Large intestine (tissue), 3 donors: ENCODE data around the gene TMEM212. TPM values are rescaled to one million over a fixed set of nuclear protein-coding genes. Genes with fewer than 3 reads are reported as not detected.
"Not testable (repeated sequence)": the region's sequence is repeated elsewhere in the genome, so short reads cannot be mapped to it uniquely, and the experiment has no call there.

Source experiments
- DNase-seq, 2 donors: peaks; one replicate each; pipeline versions ENCODE4 v3.0.0 to v3.0.0-alpha.2; 2013
- H3K27ac ChIP-seq: one replicate; pipeline ENCODE4 v1.5.1; 2013; ENCODE audit warnings: low read length
- H3K27me3 ChIP-seq: 2 replicates; pipeline ENCODE4 v1.6.1; 2013; ENCODE audit warnings: low read length; ENCODE audit not compliant: control insufficient read depth, insufficient read depth
- H3K36me3 ChIP-seq: 2 replicates; pipeline ENCODE4 v1.6.1; 2013; ENCODE audit warnings: low read length; ENCODE audit not compliant: control insufficient read depth, insufficient read depth
- H3K4me1 ChIP-seq: one replicate; pipeline ENCODE4 v1.6.1; 2013; ENCODE audit warnings: low read length; ENCODE audit not compliant: control insufficient read depth, insufficient read depth
- H3K4me3 ChIP-seq: one replicate; pipeline ENCODE4 v1.5.1; 2013; ENCODE audit warnings: low read length
- H3K9me3 ChIP-seq: one replicate; pipeline ENCODE4 v1.6.1; 2013; ENCODE audit warnings: mild to moderate bottlenecking, low read depth, low read length, moderate library complexity; ENCODE audit not compliant: control insufficient read depth
- WGBS: methylation state at CpG from one replicate; pipeline ENCODE4 v1.1.5; 2013; ENCODE audit warnings: low lambda C conversion rate; ENCODE audit not compliant: insufficient coverage; 5-methylcytosine and 5-hydroxymethylcytosine counted together
- polyA plus RNA-seq: library from polyadenylated mRNA; unstranded; fragments of 120-200 nt; gene quantifications from one replicate; pipeline ENCODE4 v1.2.1, GENCODE V29; 2013

The TMEM212 gene
- polyA plus RNA-seq, 1 donor, result not detected

- Histone ChIP-seq H3K4me1 (no peaks in the 10 kb centered on the region), H3K27me3 (no peaks in the 10 kb centered on the region), H3K36me3 (no peaks in the 10 kb centered on the region), H3K27ac (no peak overlapping the region), H3K9me3 (peaks cover 2% of the 10 kb centered on the region), H3K4me3 (no peak overlapping the region)
- 40% methylated on average over 1 of the region's 2 CpGs for WGBS
- no peak for DNase-seq
Observed at GRCh38 chr3:171890398-171890797, 47.2 kb downstream of the TMEM212 start.

- Histone ChIP-seq H3K36me3 (no peaks in the 10 kb centered on the region), H3K4me3 (no peak overlapping the region), H3K9me3 (peaks cover 2% of the 10 kb centered on the region), H3K27ac (no peak overlapping the region), H3K27me3 (no peaks in the 10 kb centered on the region), H3K4me1 (no peaks in the 10 kb centered on the region)
- no peak for DNase-seq
Observed at GRCh38 chr3:171892457-171892856, 49.3 kb downstream of the TMEM212 start.

GRCh38 chr3:171895291-171895690 lies 52.1 kb downstream of the TMEM212 start:
- Histone ChIP-seq H3K27ac (no peak overlapping the region), H3K36me3 (no peaks in the 10 kb centered on the region), H3K4me3 (no peak overlapping the region), H3K27me3 (no peaks in the 10 kb centered on the region), H3K9me3 (peaks cover 2% of the 10 kb centered on the region), H3K4me1 (peaks cover 4% of the 10 kb centered on the region)
- DNase-seq, result no peak

GRCh38 chr3:171895900-171896299 lies 52.8 kb downstream of the TMEM212 start:
- WGBS, result no CpG with 5 or more reads among the region's 5 CpGs
- DNase-seq, result no peak
- no peak overlapping the region for H3K4me3 ChIP-seq
- H3K27me3 ChIP-seq, result no peaks in the 10 kb centered on the region
- no peaks in the 10 kb centered on the region for H3K36me3 ChIP-seq
- peaks cover 2% of the 10 kb centered on the region for H3K9me3 ChIP-seq
- no peak overlapping the region for H3K27ac ChIP-seq
- peaks cover 4% of the 10 kb centered on the region for H3K4me1 ChIP-seq

- Histone ChIP-seq H3K27ac (no peak overlapping the region), H3K9me3 (peaks cover 2% of the 10 kb centered on the region), H3K4me3 (no peak overlapping the region), H3K4me1 (peaks cover 4% of the 10 kb centered on the region), H3K36me3 (no peaks in the 10 kb centered on the region), H3K27me3 (no peaks in the 10 kb centered on the region)
- DNase-seq, result no peak
- no CpG with 5 or more reads among the region's 3 CpGs for WGBS
Observed at GRCh38 chr3:171896316-171896715, 53.2 kb downstream of the TMEM212 start.

GRCh38 chr3:171898192-171898591 lies 55.0 kb downstream of the TMEM212 start:
- Histone ChIP-seq H3K4me1 (peaks cover 4% of the 10 kb centered on the region), H3K4me3 (no peak overlapping the region), H3K36me3 (no peaks in the 10 kb centered on the region), H3K27me3 (no peaks in the 10 kb centered on the region), H3K27ac (no peak overlapping the region), H3K9me3 (peaks cover 2% of the 10 kb centered on the region)
- DNase-seq, result no peak
- 100% methylated on average over 1 of the region's 1 CpG for WGBS

GRCh38 chr3:171900446-171900845 lies 57.3 kb downstream of the TMEM212 start:
- no peak for DNase-seq
- WGBS, result 100% methylated on average over 1 of the region's 14 CpGs
- Histone ChIP-seq H3K9me3 (no peaks in the 10 kb centered on the region), H3K27ac (no peak overlapping the region), H3K27me3 (no peaks in the 10 kb centered on the region), H3K36me3 (no peaks in the 10 kb centered on the region), H3K4me1 (peaks cover 4% of the 10 kb centered on the region), H3K4me3 (no peak overlapping the region)

- Histone ChIP-seq H3K27ac (no peak overlapping the region), H3K27me3 (no peaks in the 10 kb centered on the region), H3K36me3 (no peaks in the 10 kb centered on the region), H3K4me1 (peaks cover 4% of the 10 kb centered on the region), H3K4me3 (no peak overlapping the region), H3K9me3 (no peaks in the 10 kb centered on the region)
- DNase-seq, result no peak
- no CpG with 5 or more reads among the region's 7 CpGs for WGBS
Observed at GRCh38 chr3:171901615-171902312, 58.6 kb downstream of the TMEM212 start.

GRCh38 chr3:171904829-171905228 lies 61.7 kb downstream of the TMEM212 start:
- H3K9me3 ChIP-seq, result peaks cover 8% of the 10 kb centered on the region
- 40% methylated on average over 1 of the region's 3 CpGs for WGBS
- no peaks in the 10 kb centered on the region for H3K27me3 ChIP-seq
- no peaks in the 10 kb centered on the region for H3K4me1 ChIP-seq
- no peak for DNase-seq
- no peak overlapping the region for H3K27ac ChIP-seq
- H3K36me3 ChIP-seq, result no peaks in the 10 kb centered on the region
- H3K4me3 ChIP-seq, result no peak overlapping the region

GRCh38 chr3:171906503-171906902 lies 63.4 kb downstream of the TMEM212 start:
- H3K4me3 ChIP-seq, H3K4me1 ChIP-seq, H3K27me3 ChIP-seq, H3K36me3 ChIP-seq, H3K27ac ChIP-seq, DNase-seq, H3K9me3 ChIP-seq: not testable (repeated sequence)
- no CpG with 5 or more reads among the region's 6 CpGs for WGBS

GRCh38 chr3:171906951-171907676 lies 64.0 kb downstream of the TMEM212 start:
- Histone ChIP-seq H3K36me3 (no peaks in the 10 kb centered on the region), H3K9me3 (peaks cover 8% of the 10 kb centered on the region), H3K4me1 (no peaks in the 10 kb centered on the region), H3K27ac (no peak overlapping the region), H3K4me3 (no peak overlapping the region), H3K27me3 (no peaks in the 10 kb centered on the region)
- no CpG with 5 or more reads among the region's 33 CpGs for WGBS
- DNase-seq, result no peak
